HepG2 (cell line): Measurements from ENCODE around the gene ANGPTL7. TPM values are rescaled to one million over a fixed set of nuclear protein-coding genes. Genes with fewer than 3 reads are reported as not detected.

Experiments
- ATAC-seq: fragments of 200-7000 bp; cut with Tn5 transposase; 3 replicates; pipeline ENCODE4 v1.9.1; 2020; ENCODE audit warnings: mild to moderate bottlenecking, moderate library complexity
- BruUV-seq: library from RNA; stranded (reverse); fragments of 400-500 nt; replicated peaks from 2 replicates; lab custom pipeline; 2021; lab: Mats Ljungman, UMichigan
- CTCF ChIA-PET: fragments of 300-600 bp; formaldehyde crosslinking; extraction: SDS; loops from one replicate; lab custom pipeline; 2021; ENCODE audit warnings: low total read pairs, inconsistent platforms, low intra/inter-chr PET ratio; lab: Yijun Ruan, JAX
- POLR2A ChIA-PET: fragments of 350-600 bp; sonication (Branson Sonifier 250); formaldehyde crosslinking; loops from one replicate; lab custom pipeline; 2020; ENCODE audit warnings: antibody characterized with exemption, inconsistent platforms; lab: Yijun Ruan, JAX
- DNase-seq: peaks from one replicate; pipeline ENCODE4 v3.0.0-alpha.2; 2015; ENCODE audit warnings: low spot score
- FAIRE-seq: peaks from 3 replicates; lab custom pipeline; 2011; peaks lifted over from hg19 to GRCh38; lab: Jason Lieb, UNC
- H2AFZ ChIP-seq: one replicate; pipeline ENCODE4 v1.6.1; 2011; ENCODE audit warnings: low read length, inconsistent platforms
- H3K27ac ChIP-seq: fragments of 300-600 bp; 3 replicates; pipeline ENCODE4 v1.8.0; 2011; ENCODE audit warnings: mixed run types, mild to moderate bottlenecking, mixed read lengths, low read length, inconsistent platforms; ENCODE audit not compliant: insufficient read depth; ENCODE audit errors: extremely low read length
- H3K27me3 ChIP-seq, 2 experiments: fragments of 200-600 bp in 1 of 2; 2 replicates in 1 of 2; 3 replicates in 1 of 2; pipeline versions ENCODE4 v1.6.0 to v1.8.0; 2011; ENCODE audit warnings: low read length in 2 of 2, mild to moderate bottlenecking in 2 of 2, moderate library complexity in 2 of 2, inconsistent platforms in 1 of 2; ENCODE audit not compliant: insufficient read depth in 2 of 2, control insufficient read depth in 1 of 2
- H3K36me3 ChIP-seq, 2 experiments: fragments of 200-600 bp in 1 of 2; replicated peaks in 1 of 2; 2 replicates in 1 of 2; 3 replicates in 1 of 2; pipeline versions ENCODE4 v1.5.1 to v1.8.0; 2011; ENCODE audit warnings: low read length in 2 of 2, inconsistent platforms in 1 of 2; ENCODE audit not compliant: insufficient read depth in 2 of 2, control insufficient read depth in 1 of 2
- H3K4me1 ChIP-seq: 2 replicates; pipeline ENCODE4 v1.5.1; 2012; ENCODE audit warnings: low read length, inconsistent platforms; ENCODE audit not compliant: insufficient read depth
- H3K4me2 ChIP-seq: 2 replicates; pipeline ENCODE4 v1.6.0; 2011; ENCODE audit warnings: low read depth, low read length, inconsistent platforms
- H3K4me3 ChIP-seq, 3 experiments: fragments of 200-600 bp in 1 of 3; sonication (generic), shearing (Covaris generic) in 1 of 3; replicated peaks in 1 of 3; 2 replicates each; pipeline ENCODE4 v1.5.1; 2011 to 2016; ENCODE audit warnings: low read length in 3 of 3, inconsistent platforms in 2 of 3, low read depth in 2 of 3, mild to moderate bottlenecking in 2 of 3, control low read depth in 1 of 3, mixed read lengths in 1 of 3; ENCODE audit not compliant: insufficient read depth in 1 of 3
- H3K79me2 ChIP-seq: one replicate; pipeline ENCODE4 v1.6.1; 2011; ENCODE audit warnings: low read length, inconsistent platforms; ENCODE audit not compliant: insufficient read depth
- H3K9ac ChIP-seq: 2 replicates; pipeline ENCODE4 v1.6.0; 2011; ENCODE audit warnings: mild to moderate bottlenecking, low read depth, low read length, inconsistent platforms; ENCODE audit not compliant: insufficient read depth
- H3K9me3 ChIP-seq: 2 replicates; pipeline ENCODE4 v1.5.1; 2012; ENCODE audit warnings: mild to moderate bottlenecking, low read length
- H4K20me1 ChIP-seq: 2 replicates; pipeline ENCODE4 v1.6.0; 2011; ENCODE audit warnings: inconsistent platforms, mild to moderate bottlenecking, low read length, moderate library complexity; ENCODE audit not compliant: insufficient read depth
- BCL6 ChIP-seq: IDR thresholded peaks from 2 replicates; pipeline ENCODE4 v1.6.1; 2016; ENCODE audit warnings: missing genetic modification reagents, missing compliant biosample characterization
- BCLAF1 ChIP-seq: fragments of 450-650 bp; IDR thresholded peaks from 2 replicates; pipeline ENCODE4 v1.6.1; 2017; ENCODE audit warnings: mild to moderate bottlenecking
- JDP2 ChIP-seq: sonication (generic); formaldehyde crosslinking; IDR thresholded peaks from 2 replicates; pipeline ENCODE4 v1.8.1; 2022; ENCODE audit warnings: missing genetic modification reagents, borderline replicate concordance
- KDM6A ChIP-seq: IDR thresholded peaks from 2 replicates; pipeline ENCODE4 v1.6.1; 2016; ENCODE audit warnings: low read depth
- NBN ChIP-seq: fragments of 450-650 bp; conservative IDR thresholded peaks from 2 replicates; pipeline ENCODE4 v1.6.1; 2017
- NFKB2 ChIP-seq: sonication (generic); formaldehyde crosslinking; IDR thresholded peaks from 2 replicates; pipeline ENCODE4 v1.4.0; 2020; ENCODE audit warnings: missing genetic modification reagents, borderline replicate concordance
- NR2F1 ChIP-seq, 2 experiments: fragments of 450-650 bp in 1 of 2; formaldehyde crosslinking in 1 of 2; IDR thresholded peaks; 2 replicates each; pipeline versions ENCODE4 v1.5.0 to v1.6.1; 2016 to 2020; ENCODE audit warnings: mild to moderate bottlenecking in 1 of 2, missing compliant biosample characterization in 1 of 2, missing genetic modification reagents in 1 of 2, moderate library complexity in 1 of 2
- PRDM4 ChIP-seq: sonication (generic); formaldehyde crosslinking; IDR thresholded peaks from 2 replicates; pipeline ENCODE4 v1.9.0; 2021; ENCODE audit warnings: missing genetic modification reagents, borderline replicate concordance
- RORA ChIP-seq: sonication (generic); formaldehyde crosslinking; IDR thresholded peaks from 2 replicates; pipeline ENCODE4 v1.5.0; 2020; ENCODE audit warnings: mild to moderate bottlenecking, missing genetic modification reagents, moderate library complexity
- SAP130 ChIP-seq: IDR thresholded peaks from 2 replicates; pipeline ENCODE4 v1.6.1; 2016; ENCODE audit warnings: low read depth
- SATB2 ChIP-seq: sonication (generic); formaldehyde crosslinking; IDR thresholded peaks from 2 replicates; pipeline ENCODE4 v1.5.0; 2020; ENCODE audit warnings: missing genetic modification reagents
- ZKSCAN5 ChIP-seq: sonication (generic); formaldehyde crosslinking; IDR thresholded peaks from 2 replicates; pipeline ENCODE4 v1.5.1; 2020; ENCODE audit warnings: mild to moderate bottlenecking, missing genetic modification reagents
- ZNF138 ChIP-seq: sonication (generic); formaldehyde crosslinking; IDR thresholded peaks from 2 replicates; pipeline ENCODE4 v1.5.0; 2020; ENCODE audit warnings: mild to moderate bottlenecking, low read depth, missing genetic modification reagents
- ZNF20 ChIP-seq: sonication (generic); formaldehyde crosslinking; IDR thresholded peaks from 2 replicates; pipeline ENCODE4 v1.4.0; 2020; ENCODE audit warnings: mild to moderate bottlenecking, moderate library complexity, missing genetic modification reagents
- ZNF335 ChIP-seq: sonication (generic); formaldehyde crosslinking; IDR thresholded peaks from 2 replicates; pipeline ENCODE4 v1.4.0; 2020; ENCODE audit warnings: missing genetic modification reagents
- ZNF639 ChIP-seq: conservative IDR thresholded peaks from 2 replicates; pipeline ENCODE4 v1.6.1; 2018; ENCODE audit warnings: missing genetic modification reagents
- ZNF788 ChIP-seq: sonication (generic); formaldehyde crosslinking; IDR thresholded peaks from 2 replicates; pipeline ENCODE4 v1.5.0; 2020; ENCODE audit warnings: mild to moderate bottlenecking, missing genetic modification reagents, borderline replicate concordance
- WGBS: methylation state at CpG from one replicate; pipeline ENCODE4 v1.1.6; 2017; ENCODE audit warnings: low lambda C conversion rate; 5-methylcytosine and 5-hydroxymethylcytosine counted together
- in situ Hi-C: cut with HindIII; loops from 2 replicates; pipeline ENCODE4 v1.10.0; 2017; ENCODE audit warnings: low pct_unique_long_range_greater_than_20kb; ENCODE audit not compliant: extremely low pct_ligation_motif_present
- intact Hi-C: fragments of 100-400 bp; cut with micrococcal nuclease; formaldehyde crosslinking; loops from one replicate; pipeline ENCODE4 v1.10.0; 2022; ENCODE audit not compliant: unreplicated experiment
- polyA plus RNA-seq, 8 experiments: library from polyadenylated mRNA; depleted of rRNA in 3 of 8; stranded (reverse) in 7 of 8; unstranded in 1 of 8; fragments of >200 nt; fragmentation: Illumina TruSeq in 4 of 8; extraction: Trizol in 4 of 8; gene quantifications; 2 replicates each; pipeline versions ENCODE4 v1.2.1 to v1.2.3, GENCODE V29; 2011 to 2016; ENCODE audit warnings: low read depth in 4 of 8, missing spikeins in 1 of 8, mixed read lengths in 1 of 8; ENCODE audit not compliant: insufficient read depth in 1 of 8
- total RNA-seq, 5 experiments: library from RNA; depleted of rRNA; stranded (reverse); fragments of >200 nt; fragmentation: Illumina TruSeq; extraction: Trizol; gene quantifications; 2 replicates each; pipeline ENCODE4 v1.2.3, GENCODE V29; 2016; ENCODE audit warnings: low read depth in 1 of 5
- TF ChIP-seq, protein P1 (sequence below): sonication (generic); formaldehyde crosslinking; IDR thresholded peaks from 2 replicates; pipeline ENCODE4 v1.5.0; 2020; ENCODE audit warnings: mild to moderate bottlenecking, low read depth, missing genetic modification reagents, borderline replicate concordance

ANGPTL7 gene
- total and polyA plus RNA-seq, 2 of the 13 experiments (the other 11 are each of a cell fraction or from before 2014, with no cell fraction given), result not detected

DNA sequence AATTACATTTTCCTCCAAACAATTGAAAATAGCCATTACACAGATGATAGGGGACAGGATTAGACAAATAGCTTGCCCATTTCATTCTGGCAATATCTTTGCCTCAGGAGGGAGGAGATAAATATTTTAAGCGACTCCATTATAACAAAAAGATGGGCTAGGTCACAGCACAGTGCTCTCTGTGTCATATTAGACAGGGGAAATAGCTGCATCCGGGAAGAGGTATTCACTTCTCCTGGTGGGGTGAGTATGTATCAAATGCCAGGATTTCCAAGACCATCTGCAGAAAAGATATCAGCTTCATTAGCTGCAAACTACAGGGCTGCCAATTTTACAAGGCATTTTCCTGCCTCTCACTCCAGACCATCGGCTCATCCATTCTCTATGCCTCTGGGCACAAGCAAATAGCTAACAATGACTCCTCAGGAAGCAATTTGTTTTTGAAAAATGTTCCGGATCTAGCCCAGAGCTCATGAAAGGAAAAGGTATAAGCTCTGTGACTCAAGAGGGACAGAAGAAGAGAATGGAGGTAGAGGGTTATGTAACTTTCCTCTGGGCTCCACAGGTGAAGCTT is 41.9 kb upstream of the ANGPTL7 start (continued):
- no peak for TF ChIP-seq NBN
- no peak for TF ChIP-seq ZNF639 (CRISPR knock-in tag)
- TF ChIP-seq SATB2, result no peak
- no peak for TF ChIP-seq ZNF788 (CRISPR knock-in tag)
- TF ChIP-seq, protein P1, sequence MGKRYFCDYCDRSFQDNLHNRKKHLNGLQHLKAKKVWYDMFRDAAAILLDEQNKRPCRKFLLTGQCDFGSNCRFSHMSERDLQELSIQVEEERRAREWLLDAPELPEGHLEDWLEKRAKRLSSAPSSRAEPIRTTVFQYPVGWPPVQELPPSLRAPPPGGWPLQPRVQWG (CRISPR knock-in tag), result no peak
- TF ChIP-seq, all 625 proteins: peak for 0

GRCh38 chr1:11150326-11150725 is 38.8 kb upstream of the ANGPTL7 start:
- Histone ChIP-seq H3K9ac (no peak overlapping the region), H2AFZ (no peak overlapping the region), H3K9me3 (no peaks in the 10 kb centered on the region), H3K4me1 (peaks cover 10% of the 10 kb centered on the region; the same call in 1 of the 2 replicates), H4K20me1 (no peaks in the 10 kb centered on the region), H3K36me3 (peaks cover 17 to 58% of the 10 kb centered on the region in 2 experiments), H3K27me3 (no peaks in the 10 kb centered on the region), H3K27ac (no peak overlapping the region), H3K4me3 (no peak overlapping the region), H3K4me2 (no peak overlapping the region), H3K79me2 (no peaks in the 10 kb centered on the region)
- DNase-seq, result no peak
- no TSS peak for BruUV-seq
- no peak for ATAC-seq
- CTCF ChIA-PET, result no interaction called here
- FAIRE-seq, result no peak
- in situ Hi-C loops, result no loop called here
- POLR2A ChIA-PET, result no interaction called here
- 91% methylated on average over 3 of the region's 3 CpGs for WGBS
- intact Hi-C loops, result no loop called here
- no peak for TF ChIP-seq ZNF20
- TF ChIP-seq PRDM4 (CRISPR knock-in tag), result no peak
- TF ChIP-seq KDM6A (CRISPR knock-in tag), result no peak
- no peak for TF ChIP-seq ZNF138
- no peak for TF ChIP-seq RORA (CRISPR knock-in tag)
- no peak for TF ChIP-seq ZNF335
- TF ChIP-seq ZKSCAN5 (CRISPR knock-in tag), result no peak
- no peak for TF ChIP-seq BCL6
- TF ChIP-seq NR2F1 (CRISPR knock-in tag; IDR thresholded peaks at IDR 0.05), result no peak
- no peak for TF ChIP-seq JDP2 (CRISPR knock-in tag)
- TF ChIP-seq BCLAF1, result no peak
- TF ChIP-seq NFKB2 (CRISPR knock-in tag), result no peak
- no peak for TF ChIP-seq SAP130 (CRISPR knock-in tag)
